HFF-Myc (cell line): ENCODE measurements around the gene LMO1.

Source experiments
- DNase-seq: peaks from one replicate; pipeline ENCODE4 v3.0.0-alpha.2; 2011; ENCODE audit warnings: low read depth; ENCODE audit errors: extremely low read depth
- H3K4me3 ChIP-seq: replicated peaks from 2 replicates; pipeline ENCODE4 v1.5.1; 2011; ENCODE audit warnings: low read depth, mild to moderate bottlenecking, control low read depth, low read length
- CTCF ChIP-seq: IDR thresholded peaks from 2 replicates; pipeline ENCODE4 v1.5.1; 2012; ENCODE audit warnings: mild to moderate bottlenecking, low read depth, low read length, control low read depth; ENCODE audit errors: missing control alignments

LMO1 gene

GRCh38 chr11:8271106-8271886 lies 7.6 kb upstream of the LMO1 start:
- no peak for DNase-seq
- TF ChIP-seq CTCF, result no peak
- no peak overlapping the region for H3K4me3 ChIP-seq

DNA sequence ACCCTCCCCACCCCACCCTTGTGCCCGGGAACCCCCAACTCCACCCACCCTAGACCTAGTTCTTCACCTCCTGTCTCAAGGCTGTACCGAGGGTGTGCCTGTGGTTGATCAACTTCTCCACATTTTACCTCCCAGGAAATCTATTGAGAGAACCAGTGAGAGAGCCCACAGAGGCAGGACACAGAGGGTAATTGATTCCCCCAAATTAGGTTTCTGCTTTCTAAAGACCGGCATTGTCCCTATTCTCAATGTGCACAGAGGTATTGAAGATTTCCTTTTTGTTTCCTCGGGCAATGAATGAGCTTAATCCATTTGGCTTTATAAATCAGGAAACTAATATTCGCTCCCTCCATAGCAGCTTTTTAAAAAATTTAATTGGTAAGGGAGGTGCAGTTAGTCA lies 6.0 kb upstream of the LMO1 start:
- no peak for TF ChIP-seq CTCF
- H3K4me3 ChIP-seq, result no peak overlapping the region
- no peak for DNase-seq

- DNase-seq, result no peak
- no peak for TF ChIP-seq CTCF
- H3K4me3 ChIP-seq, result no peak overlapping the region
Observed at GRCh38 chr11:8268530-8269400, 5.1 kb upstream of the LMO1 start.

DNA sequence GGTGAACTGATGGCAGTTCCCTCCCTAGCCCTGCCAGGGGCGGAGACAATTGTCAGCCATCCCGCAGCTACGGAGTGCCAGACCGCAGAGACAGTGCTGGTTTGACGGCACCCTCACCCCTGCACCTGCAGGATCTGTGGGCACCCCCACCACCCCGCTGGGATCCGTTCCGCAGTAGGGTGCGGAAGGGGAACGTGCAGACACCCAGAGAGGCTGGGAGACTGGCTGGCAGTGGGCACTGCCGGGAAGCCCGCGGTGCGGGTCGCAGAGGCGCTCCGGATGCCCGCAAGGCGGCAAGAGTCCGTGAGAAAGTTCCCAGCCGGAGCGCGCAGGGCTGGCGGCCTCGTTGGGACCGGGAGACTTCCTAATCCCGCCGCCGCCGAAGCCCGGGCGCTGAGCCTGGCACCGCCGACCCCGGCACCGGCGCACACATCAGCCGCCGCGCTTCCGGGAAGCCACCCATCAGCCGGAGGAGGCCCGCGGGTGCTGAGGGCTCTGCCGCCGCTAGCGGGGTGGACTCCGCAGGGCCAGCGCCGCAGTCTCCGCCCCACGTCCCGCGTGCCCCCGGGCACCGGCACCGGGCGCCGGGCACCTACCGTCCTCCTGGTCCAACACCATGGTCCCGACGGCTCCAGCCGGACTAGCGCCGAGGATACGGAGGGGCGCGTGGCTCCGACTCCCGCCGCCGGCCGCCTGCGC lies 4.3 kb upstream of the LMO1 start:
- TF ChIP-seq CTCF, result no peak
- H3K4me3 ChIP-seq, result no peak overlapping the region
- no peak for DNase-seq

GRCh38 chr11:8267280-8267679 lies 3.6 kb upstream of the LMO1 start:
- no peak overlapping the region for H3K4me3 ChIP-seq
- TF ChIP-seq CTCF, result no peak
- no peak for DNase-seq

- H3K4me3 ChIP-seq, result no peak overlapping the region
- DNase-seq, result no peak
- no peak for TF ChIP-seq CTCF
Observed at GRCh38 chr11:8266246-8267241, 2.9 kb upstream of the LMO1 start.
